Activated CD8-positive, alpha-beta T cell treated with anti-CD3 and anti-CD28 coated beads for 36 hours (primary cell): Measurements from ENCODE around the gene TWIST1. TPM values are rescaled to one million over a fixed set of nuclear protein-coding genes. Genes with fewer than 3 reads are reported as not detected.

Experiments used
- ATAC-seq: fragments of 200-7000 bp; cut with Tn5 transposase; one replicate; pipeline ENCODE4 v1.10.0; 2021; ENCODE audit warnings: mild to moderate bottlenecking, moderate library complexity
- CTCF ChIA-PET: fragments of 350-600 bp; sonication (Branson Sonifier 250); formaldehyde crosslinking; loops from one replicate; lab custom pipeline; 2021; ENCODE audit warnings: antibody characterized with exemption; lab: Charles Lee
- POLR2A ChIA-PET: fragments of 350-600 bp; sonication (Branson Sonifier 250); formaldehyde crosslinking; loops from one replicate; lab custom pipeline; 2021; ENCODE audit warnings: antibody characterized with exemption; lab: Charles Lee
- DNase-seq: peaks from one replicate; pipeline ENCODE4 v3.0.0-alpha.2; 2020
- H3K27ac Mint-ChIP-seq: one replicate; pipeline ENCODE4 v1.8.0; 2021; ENCODE audit warnings: mild to moderate bottlenecking, mixed read lengths
- H3K27me3 Mint-ChIP-seq: one replicate; pipeline ENCODE4 v1.8.0; 2021; ENCODE audit warnings: mixed read lengths
- H3K36me3 Mint-ChIP-seq: one replicate; pipeline ENCODE4 v1.8.0; 2021; ENCODE audit warnings: low read depth, mixed read lengths
- H3K4me1 Mint-ChIP-seq: one replicate; pipeline ENCODE4 v1.8.0; 2021; ENCODE audit warnings: low read depth, mixed read lengths
- H3K4me3 Mint-ChIP-seq: one replicate; pipeline ENCODE4 v1.8.0; 2021; ENCODE audit warnings: mild to moderate bottlenecking, moderate library complexity, mixed read lengths
- H3K9me3 Mint-ChIP-seq: one replicate; pipeline ENCODE4 v1.8.0; 2021; ENCODE audit warnings: mixed read lengths
- CTCF ChIP-seq: fragments of 200-600 bp; IDR thresholded peaks from one replicate; pipeline ENCODE4 v1.8.0; 2022; ENCODE audit warnings: antibody characterized with exemption, mild to moderate bottlenecking
- intact Hi-C: fragments of 100-400 bp; cut with micrococcal nuclease; formaldehyde crosslinking; loops from one replicate; pipeline ENCODE4 v1.10.0; 2022
- total RNA-seq, 2 experiments: library from RNA; stranded (reverse); gene quantifications; one replicate each; pipeline ENCODE4 v1.2.3, GENCODE V29; 2021

Gene TWIST1
- total RNA-seq, 2 experiments from 2014 or later, result 0.20 TPM; not detected in 1

GRCh38 chr7:19113855-19114550 lies 3.4 kb downstream of the TWIST1 start:
- Mint-ChIP-seq H3K4me1 (peaks cover 2% of the 10 kb centered on the region), H3K27me3 (peaks cover 70% of the 10 kb centered on the region), H3K4me3 (no peak overlapping the region), H3K9me3 (peaks cover 2% of the 10 kb centered on the region), H3K36me3 (no peaks in the 10 kb centered on the region), H3K27ac (no peak overlapping the region)
- no peak for TF ChIP-seq CTCF
- intact Hi-C loops, result loop anchor here (10.0 kb wide), 1 partner anchor 1681 kb away; no protein-coding TSS in a partner anchor
- ChIA-PET POLR2A (no interaction called here), CTCF (no interaction called here)
- DNase-seq (no peak), ATAC-seq (no peak)

- intact Hi-C loops, result loop anchor here (10.0 kb wide), 1 partner anchor 1682 kb away; no protein-coding TSS in a partner anchor
- H3K36me3 Mint-ChIP-seq, result no peaks in the 10 kb centered on the region
- H3K4me3 Mint-ChIP-seq, result no peak overlapping the region
- TF ChIP-seq CTCF, result no peak
- H3K27ac Mint-ChIP-seq, result no peak overlapping the region
- no peak for DNase-seq
- H3K27me3 Mint-ChIP-seq, result peaks cover 72% of the 10 kb centered on the region
- peaks cover 2% of the 10 kb centered on the region for H3K4me1 Mint-ChIP-seq
- CTCF ChIA-PET, result no interaction called here
- POLR2A ChIA-PET, result no interaction called here
- H3K9me3 Mint-ChIP-seq, result peaks cover 2% of the 10 kb centered on the region
- no peak for ATAC-seq
Observed at GRCh38 chr7:19113002-19113350, 4.5 kb downstream of the TWIST1 start.

GRCh38 chr7:19112274-19113001 lies 5.0 kb downstream of the TWIST1 start:
- H3K4me3 Mint-ChIP-seq, result no peak overlapping the region
- intact Hi-C loops, result loop anchor here (10.0 kb wide), 1 partner anchor 1682 kb away; no protein-coding TSS in a partner anchor
- H3K9me3 Mint-ChIP-seq, result peaks cover 5% of the 10 kb centered on the region
- ChIA-PET POLR2A (no interaction called here), CTCF (no interaction called here)
- no peak overlapping the region for H3K27ac Mint-ChIP-seq
- peaks cover 77% of the 10 kb centered on the region for H3K27me3 Mint-ChIP-seq
- DNase-seq (no peak), ATAC-seq (no peak)
- peaks cover 2% of the 10 kb centered on the region for H3K4me1 Mint-ChIP-seq
- no peaks in the 10 kb centered on the region for H3K36me3 Mint-ChIP-seq
- TF ChIP-seq CTCF, result no peak

GRCh38 chr7:19111474-19112273 lies 5.8 kb downstream of the TWIST1 start:
- POLR2A ChIA-PET, result no interaction called here
- peaks cover 84% of the 10 kb centered on the region for H3K27me3 Mint-ChIP-seq
- ATAC-seq (no peak), DNase-seq (no peak)
- CTCF ChIA-PET, result no interaction called here
- intact Hi-C loops, result loop anchor here (10.0 kb wide), 1 partner anchor 1683 kb away; no protein-coding TSS in a partner anchor
- no peak for TF ChIP-seq CTCF
- no peak overlapping the region for H3K27ac Mint-ChIP-seq
- H3K36me3 Mint-ChIP-seq, result no peaks in the 10 kb centered on the region
- peaks cover 5% of the 10 kb centered on the region for H3K9me3 Mint-ChIP-seq
- H3K4me1 Mint-ChIP-seq, result peaks cover 2% of the 10 kb centered on the region
- no peak overlapping the region for H3K4me3 Mint-ChIP-seq
